Activated CD4-positive, alpha-beta T cell treated with anti-CD3 and anti-CD28 coated beads, Interleukin-2, amount 50 U/mL, for 16 hours (primary cell): ENCODE measurements around the gene CRYBG2.

Experiments
- DNase-seq: peaks from one replicate; pipeline ENCODE4 v3.0.0-alpha.2; 2020

The CRYBG2 gene

DNA sequence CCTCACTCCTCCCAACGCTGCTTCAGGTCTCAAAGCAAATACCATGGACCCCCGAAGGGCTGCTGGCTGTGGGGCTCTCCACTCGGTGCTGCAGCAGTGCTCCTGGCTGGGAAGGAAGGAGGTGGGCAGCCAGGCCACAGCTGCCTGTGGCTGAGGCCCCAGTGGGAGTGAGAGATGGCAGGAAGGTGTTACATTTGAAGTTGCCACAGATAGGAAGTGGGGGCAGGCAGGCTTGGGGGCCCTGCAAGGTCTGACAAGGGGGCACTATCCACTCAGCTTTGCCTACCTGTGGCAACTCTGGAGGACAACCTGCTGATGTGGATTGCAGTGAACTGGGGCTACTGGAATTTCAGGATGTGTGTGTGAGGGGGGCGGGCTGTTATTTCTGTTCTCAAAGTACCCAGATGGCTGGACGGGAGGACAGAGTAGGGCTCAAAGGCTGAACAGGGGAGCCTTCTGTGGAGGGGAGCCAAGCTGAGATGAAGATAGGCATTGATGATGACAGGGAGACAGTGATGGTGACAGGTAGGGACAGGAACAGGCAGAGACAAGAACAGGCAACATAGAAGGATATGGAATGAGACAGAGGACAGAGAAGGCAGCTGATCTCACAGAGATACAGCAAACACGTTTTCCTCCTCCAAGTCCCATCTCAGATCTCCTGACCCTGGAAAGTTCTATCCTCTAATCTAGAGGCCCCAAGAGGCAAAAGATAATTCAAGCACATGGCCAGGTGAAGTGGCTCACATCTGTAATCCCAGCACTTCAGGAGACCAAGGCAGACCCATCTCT is 16.9 kb upstream of the CRYBG2 start:
- no peak for DNase-seq

DNA sequence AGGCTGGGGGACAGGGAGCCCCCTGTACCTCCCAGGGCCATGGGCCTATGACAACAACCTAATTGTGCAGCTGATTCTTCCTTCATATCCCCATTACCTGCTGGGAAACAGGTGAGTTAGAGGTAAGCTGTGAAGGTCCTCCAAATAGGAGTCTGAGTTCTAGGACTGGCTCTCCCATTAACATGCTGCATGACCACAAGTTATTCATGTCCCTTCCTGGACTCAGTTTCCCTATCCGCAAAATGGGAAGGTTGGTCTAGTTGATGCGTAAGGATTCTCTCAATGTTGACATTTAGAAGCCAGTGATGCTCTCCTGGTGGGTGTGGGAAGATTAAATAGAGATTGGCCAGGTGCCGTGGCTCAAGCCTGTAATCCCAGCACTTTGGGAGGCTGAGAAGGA is 14.6 kb upstream of the CRYBG2 start:
- no peak for DNase-seq

DNA sequence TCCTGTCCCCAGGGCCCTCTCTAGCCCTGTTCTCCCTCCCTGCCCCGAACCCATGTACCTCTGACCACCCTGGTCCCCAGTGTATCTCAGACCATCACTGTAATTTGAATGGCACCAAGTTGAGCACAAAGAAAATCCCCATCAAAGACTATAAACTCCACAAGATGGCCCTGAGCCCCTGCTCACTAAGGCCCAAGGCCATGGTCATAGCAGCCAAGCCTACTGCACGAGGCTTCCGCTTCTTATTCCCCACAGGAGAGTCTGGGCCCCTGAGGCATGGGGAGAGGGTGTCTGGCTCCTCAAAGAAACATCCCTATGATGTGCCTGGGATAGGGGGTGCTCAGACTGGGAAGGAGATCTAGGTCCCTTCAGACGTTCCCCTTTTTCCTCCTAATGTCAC is 14.1 kb upstream of the CRYBG2 start:
- no peak for DNase-seq

DNA sequence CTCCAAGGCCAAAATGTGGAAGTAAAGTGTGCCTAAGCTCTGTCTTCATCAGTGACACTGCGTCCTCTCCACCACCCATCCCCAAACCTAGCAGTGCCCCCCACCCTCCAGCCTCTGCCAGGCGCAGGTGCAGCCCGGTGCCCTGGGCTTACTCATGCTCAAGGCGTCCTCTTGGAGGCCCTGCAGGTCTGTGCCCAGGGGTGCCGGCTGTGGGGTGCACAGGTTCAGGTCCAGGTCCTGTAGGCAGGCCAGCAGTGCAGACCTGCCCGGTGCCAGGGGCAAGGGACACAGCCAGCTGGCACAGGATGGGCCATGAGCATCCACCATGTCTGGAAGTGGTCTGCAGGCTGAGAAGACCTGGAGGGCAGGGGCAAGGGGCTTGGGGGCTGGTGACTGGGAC is 13.5 kb upstream of the CRYBG2 start:
- DNase-seq: no peak

DNA sequence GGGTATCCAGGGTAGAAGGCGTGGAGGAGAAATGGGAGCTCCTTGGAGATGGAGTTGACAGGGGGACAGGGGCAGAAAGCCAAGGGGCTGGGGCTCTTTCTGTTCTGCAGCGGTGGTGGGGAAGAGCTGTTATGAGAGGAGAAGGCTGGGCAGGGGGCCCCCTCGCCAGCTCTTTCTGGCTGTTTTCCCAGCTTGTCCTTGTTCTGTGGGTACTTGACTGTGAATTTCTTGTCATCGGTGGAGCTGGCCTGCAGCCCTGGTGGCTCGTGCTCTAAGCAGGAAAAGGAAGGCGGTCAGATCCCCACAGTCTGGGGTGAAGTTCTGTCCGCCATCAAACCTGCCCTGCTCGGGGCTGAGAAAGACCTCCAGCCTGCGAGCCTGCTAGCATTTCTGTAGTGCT is 11.0 kb upstream of the CRYBG2 start:
- no peak for DNase-seq

DNA sequence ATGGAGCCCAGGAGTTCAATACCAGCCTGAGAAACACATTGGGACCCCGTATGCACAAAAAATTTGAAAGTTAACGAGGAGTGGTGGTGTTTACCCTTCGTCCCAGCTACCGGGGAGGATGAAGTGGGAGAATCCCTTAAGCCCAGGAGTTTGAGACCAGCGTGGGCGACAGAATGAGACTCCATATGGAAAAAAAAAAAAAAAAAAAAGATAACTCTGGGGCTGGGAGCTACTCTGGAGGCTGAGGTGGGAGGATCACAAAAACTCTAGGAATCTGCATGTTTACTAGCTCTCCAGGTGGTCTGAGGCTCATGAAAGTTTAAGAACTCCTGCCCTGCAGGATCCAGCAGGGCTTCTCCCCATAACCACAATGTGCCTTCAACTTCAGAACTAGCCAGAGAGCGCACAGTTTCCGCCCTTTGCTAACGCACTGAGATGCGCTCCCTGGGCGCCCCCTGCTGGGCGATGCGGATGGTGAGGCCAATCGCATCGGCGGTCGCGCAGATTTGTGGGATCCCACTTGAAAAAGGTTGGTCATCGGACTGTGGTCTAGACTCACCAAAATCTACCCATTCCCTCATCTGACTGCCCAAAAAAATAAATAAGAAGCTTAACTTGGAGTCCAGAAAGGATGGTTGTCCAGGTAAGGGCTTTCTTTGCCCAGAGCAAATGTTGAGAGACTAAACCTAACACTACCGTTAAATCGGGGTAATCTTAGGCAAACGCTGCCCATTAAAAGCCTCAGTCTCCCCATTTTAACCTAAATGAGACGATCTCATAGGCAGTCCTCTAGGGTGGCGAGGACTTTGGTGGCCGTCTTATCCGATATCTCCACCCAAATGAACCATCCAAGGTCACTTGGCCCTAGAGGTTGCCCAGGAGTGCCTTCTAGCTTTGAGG is 9.9 kb upstream of the CRYBG2 start:
- peak; percentile 88 for DNase-seq

DNA sequence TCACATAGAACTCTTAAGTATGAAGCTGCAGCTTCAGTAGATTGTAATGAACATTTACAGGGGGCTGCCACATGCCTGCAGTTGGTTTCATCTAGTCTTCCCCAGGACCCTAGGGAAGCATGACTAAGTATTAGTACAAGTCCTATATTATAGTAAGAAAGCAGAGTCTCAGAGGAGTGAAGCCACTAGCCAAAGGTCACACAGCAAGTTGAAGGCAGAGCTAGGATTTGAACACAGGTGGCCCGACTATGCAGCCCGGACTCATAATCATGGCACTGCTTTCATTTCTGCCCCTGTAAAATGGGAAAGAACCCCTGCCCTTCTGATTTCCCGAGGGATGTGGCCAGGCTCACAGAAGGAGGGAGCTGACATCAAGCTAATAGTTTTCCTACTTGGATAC is 8.4 kb upstream of the CRYBG2 start:
- DNase-seq: no peak

DNA sequence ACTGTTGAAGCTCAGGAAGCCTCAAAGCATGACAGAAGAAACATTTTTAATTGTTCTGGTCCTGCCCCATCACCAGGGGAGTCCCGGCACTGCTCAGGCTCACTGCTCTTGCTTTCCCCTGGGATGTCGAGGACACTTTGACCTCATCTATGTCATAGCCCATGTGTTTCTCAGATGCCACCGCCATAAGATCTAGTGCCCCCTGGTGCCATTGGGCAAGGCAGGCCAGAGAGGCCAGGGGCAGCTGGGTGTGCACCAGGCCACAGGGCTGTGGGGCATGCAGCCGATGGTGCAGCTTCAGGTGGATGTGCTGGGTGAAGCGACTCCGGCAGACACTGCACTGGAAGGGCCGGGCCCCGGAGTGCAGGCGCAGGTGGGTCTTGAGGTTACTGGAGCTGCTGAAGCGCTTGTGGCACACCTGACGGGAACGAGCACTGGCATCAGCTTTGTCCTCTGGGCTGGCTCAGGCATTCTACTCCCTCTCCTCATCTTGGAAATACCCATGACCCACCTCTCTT is 7.7 kb upstream of the CRYBG2 start:
- DNase-seq: no peak

DNA sequence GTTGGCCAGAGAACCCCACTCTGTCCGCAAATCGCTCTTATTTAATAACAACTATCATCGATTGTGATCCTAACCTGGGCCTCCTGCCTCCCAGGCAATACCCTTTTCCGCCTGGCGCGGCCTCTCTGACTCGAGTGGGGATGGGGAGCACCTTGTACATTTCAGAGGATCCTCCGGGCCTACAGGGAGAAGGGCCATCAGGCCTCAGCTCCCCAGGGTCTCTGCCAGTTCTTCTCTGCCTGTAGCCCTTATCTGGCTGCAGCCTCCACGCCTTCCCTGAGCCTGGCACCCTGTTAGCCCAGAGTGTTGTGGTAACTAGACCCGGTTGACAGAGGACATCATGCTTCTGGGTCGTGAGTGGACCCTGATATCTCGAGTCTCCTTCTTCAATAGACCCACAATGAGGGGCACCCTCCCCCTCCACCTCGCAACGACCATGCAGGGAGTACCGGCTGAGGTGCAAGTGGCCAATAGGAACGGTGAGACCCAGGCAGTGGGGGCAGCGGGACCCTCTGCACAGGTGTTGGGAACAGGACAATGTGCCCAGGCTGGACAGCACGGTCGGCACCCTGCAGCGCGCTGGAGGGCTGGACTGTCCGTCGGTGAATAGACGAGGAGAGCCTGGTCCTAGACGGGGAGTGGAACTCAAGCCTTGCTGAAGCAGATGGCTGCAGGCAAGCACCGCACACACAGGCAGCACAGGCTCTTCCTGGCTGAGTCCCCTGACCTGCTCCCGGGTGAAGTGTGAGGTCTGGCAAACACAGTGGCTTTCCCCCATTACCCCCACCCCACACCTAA is 7.1 kb upstream of the CRYBG2 start:
- no peak for DNase-seq

DNA sequence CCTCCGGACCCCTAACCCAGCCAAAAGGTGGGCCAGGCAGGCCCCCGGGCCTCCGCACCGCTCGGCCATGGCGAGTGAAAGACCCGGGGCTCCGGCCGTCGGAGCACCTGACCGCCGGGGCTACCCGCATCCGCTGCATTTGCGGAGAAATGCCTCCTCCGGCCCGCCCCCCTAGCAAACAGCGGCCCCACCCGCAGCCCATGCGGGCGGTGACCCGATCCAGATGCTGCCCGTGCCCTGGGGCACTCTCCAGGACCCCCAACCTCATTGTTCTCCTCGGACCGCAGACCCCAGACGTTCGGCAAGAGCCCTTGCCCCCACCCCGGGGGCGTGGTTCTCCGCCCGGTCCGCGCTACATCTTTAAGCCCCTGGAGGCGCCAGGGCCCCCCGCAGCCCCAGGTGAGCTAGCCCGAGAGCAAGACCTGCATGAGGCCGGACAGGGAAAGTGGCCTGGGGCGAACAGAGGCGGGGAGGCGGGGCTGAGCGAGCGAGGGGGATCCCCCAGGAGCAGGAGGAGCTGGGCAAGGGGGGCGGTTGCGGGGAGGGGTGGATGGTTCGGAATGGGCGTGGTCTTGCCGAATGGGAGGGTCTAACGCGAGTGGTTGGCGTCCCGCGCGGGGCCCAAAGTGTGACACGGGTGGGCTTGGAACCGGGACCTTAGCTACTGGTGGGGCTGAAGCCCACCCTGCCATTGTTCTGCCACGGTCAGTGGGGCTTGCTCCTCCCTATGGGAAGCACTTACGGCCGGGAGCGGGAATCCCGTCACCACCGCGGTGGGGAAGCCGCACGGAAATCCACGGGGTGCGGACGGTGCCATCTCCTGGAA is 6.3 kb upstream of the CRYBG2 start:
- no peak for DNase-seq

DNA sequence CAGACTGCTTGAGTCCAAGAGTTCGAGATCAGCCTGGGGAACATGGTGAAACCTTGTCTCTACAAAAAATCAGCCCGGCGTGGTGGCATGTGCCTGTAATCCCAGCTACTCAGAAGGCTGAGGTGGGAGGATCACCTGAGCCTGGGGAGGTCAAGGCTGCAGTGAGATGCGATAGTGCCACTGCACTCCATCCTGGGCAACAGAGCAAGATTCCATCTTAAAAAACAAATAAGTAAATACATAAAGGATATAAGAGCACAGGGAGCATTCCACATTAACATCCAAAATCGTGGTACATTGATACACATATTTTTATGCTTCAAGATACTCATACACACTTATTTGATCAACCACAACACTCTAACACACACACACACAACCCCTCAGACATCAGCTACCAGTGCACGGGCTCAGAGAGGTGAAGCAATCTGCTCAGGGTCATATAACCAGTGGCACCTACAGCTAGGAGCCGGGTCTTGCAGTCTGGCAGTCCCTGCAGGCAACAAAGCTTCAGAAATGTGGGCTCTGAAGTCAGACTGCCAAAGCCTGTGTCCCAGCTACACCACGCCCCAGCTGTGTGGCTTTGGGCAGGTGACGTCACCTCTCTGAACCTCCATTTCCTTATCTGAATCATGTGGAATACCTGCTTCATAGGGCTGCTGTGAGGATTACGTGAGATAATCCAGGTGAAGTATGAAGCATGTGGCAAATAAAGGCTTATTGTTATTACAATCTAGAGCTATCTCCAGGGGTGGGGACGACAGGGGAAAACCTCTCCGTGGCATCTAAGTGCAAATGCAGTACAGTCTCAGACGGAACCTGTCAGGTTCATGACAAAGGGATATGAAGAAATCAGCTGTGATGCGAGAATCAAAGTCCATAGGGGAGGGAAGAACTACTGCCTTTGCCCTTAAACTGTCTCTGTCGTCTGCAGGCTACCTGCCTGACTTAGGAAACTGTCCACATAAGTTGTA is 4.8 kb upstream of the CRYBG2 start:
- DNase-seq: peak; percentile 59

DNA sequence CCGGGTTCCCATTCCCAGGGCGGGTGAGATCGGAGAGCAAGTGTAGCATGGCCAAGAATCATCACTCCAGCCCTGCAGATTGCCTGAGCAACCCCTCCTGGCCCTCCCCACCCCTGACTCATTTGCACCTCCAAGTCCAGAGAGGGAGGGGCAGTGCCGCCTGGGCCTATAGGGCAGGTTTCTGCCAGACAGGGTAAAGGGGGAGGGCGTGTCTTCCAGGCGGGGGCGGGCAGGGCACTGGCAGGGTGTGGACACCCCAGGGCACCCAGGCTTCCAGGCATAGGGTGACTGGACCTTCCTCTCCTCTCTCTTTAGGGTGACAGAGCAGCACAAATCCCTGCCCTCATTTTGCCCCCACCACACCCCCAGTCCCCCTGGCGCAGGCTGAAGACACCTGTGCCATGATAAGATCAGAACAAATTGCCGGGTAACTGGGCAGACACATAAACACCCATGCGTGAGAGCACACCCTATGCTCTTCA is 3.2 kb upstream of the CRYBG2 start:
- DNase-seq: no peak

DNA sequence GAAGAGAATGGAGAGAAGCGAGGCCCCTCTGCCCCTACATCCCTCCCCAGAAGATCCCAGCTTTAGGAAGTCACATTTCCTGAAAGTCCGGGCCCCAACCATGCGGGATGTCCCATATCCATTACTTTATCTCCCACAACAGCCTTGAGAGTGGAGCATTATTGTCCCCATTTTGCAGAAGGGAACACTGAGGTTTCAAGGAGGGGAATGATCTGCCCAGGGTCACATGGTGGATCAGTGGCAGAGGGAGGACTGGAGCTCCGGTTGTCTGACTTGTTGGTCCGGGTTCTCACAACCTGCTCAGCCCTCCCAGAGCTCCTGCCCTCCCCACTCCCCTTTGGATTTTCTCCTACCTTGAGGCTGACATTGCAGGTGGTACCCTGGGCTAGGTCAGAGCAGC is 2.2 kb upstream of the CRYBG2 start:
- no peak for DNase-seq

DNA sequence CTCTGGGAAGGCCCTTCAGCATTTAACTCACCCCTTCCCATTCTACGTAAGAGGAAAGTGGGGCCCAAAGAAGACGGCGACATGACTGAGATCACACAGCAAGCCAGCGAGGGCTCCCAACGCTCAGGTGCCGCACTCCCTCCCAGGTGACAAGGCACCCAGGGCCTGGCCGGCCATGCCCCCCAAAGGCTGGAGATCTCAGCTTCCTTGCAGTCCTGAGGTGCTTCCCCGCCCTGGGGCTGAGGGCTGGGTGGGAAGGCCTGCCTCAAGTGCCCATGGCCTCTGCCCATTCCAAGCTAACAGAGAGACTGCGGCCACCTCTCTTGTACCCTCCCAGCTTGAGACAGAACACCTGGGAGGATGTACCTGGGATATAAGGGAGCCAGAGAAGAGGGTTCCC is 1.0 kb upstream of the CRYBG2 start:
- no peak for DNase-seq

DNA sequence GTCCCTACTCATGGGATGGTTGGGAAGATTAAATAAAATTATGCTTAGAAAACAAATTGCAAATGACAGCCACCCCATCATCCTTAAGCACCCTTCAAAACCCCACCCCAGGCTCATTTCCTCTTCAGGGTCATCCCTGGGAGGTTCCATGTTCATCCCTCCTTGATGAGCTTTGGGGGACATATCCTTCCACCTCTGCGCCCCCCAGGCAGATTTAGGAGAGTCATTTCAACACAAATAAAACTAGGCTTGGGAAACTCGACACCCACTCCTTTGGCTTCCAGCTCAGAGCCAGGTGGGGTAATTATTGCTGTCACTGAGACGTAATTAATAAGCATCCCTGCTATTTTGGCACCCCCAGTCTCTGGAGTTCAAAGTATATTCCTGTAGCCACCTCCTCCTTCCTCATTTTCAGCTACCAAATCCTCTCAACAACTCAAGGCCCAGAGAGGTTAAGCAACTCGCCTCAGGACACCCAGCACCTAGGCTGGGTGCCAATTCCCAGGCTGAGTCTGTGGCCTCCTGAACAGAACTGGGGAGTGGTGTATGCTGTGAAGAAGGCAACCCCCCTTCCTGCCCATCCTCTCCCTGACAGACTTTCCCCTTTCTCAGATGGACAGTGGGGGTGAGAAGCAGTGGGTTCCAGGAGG is 595 bp downstream of the CRYBG2 start:
- DNase-seq: no peak

DNA sequence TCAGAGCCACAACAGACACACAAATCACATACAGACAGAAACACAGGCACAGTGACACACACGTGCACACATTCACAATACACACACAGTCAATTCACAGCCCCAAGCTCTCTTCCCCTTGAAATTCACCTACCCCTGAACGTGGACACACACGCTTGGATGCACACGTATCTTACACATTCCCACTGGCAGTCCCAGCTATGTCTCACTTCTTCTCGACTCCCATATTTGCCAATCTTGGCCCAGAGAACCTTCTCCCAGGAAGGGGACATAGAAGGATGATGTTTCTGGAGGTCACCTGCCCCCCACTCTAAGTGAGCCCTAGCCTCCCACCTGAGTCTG is 1.6 kb downstream of the CRYBG2 start:
- no peak for DNase-seq

DNA sequence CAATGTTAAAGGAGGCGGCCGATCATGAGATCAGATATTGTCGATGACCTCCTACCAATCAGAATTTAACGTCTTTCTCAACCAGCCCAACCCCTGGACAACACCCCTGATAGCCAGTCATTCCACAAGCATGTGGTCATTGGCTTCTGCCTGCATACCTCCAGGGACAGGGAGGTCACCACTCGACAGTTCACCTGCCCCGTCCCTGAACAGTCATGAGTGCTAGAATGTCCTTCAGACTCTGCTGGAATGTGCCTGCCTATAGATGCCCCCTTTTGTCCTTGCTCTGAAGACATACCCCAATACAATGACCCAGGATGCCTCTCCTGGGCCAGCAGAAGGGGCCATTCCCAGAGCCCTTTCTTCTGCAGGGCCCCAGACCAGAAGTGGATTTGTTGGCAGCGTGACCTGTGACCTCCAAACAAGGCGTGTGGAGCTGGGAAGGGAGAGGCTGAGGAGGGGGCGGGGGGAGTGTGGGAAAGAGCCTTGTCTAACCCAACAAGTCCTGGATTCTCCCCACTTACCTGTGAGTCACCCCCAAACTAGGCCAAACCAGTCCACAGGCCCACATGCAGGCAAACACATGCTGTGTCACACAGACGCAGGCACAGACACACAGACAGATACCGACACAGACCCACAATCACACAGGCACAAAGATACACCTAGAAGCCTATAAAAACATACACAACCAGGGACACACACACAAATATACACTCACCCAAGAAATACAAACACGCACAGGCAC is 2.2 kb downstream of the CRYBG2 start:
- DNase-seq: no peak

DNA sequence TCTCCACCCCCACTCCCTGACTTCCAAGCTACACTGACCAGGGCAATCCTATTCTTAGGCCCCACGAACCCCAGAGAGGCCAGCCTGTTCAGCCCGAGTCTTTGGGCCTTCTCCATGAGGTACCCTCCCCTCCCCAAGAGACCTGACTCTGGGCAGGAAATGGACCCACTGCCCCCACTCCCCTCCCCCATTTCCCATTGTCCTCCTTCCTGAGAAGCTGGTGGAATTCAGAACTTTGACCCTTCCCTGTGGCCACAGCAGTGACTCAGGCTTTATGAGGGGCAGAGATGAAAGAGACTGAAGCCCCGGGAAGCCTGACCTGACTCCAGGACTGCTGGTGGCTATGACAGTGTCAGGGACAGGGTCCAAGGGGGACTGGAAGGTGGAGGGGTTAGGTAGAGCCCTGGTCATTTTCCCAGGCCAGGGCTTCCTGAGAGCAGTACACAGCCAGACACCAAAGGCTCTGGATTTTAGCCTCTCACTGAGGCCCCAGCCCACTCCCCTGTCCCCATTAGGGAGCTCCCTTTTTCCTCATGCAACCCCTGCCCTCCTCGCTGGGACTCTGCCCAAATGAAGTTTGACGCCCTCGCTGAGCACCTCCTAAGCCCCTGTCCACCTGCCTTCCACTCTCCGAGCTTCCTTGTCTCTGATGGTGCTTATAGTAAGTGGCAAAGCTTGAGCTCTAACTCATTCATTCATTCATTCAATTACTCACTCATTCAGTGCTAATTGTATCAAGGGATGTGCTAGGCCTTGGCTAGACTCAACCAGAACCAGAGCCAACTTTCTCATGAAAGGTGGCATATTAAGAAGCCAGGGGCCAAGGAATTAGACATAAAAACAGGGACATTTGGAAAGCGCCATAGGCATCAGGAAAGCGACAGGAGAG is 3.0 kb downstream of the CRYBG2 start:
- DNase-seq: no peak

DNA sequence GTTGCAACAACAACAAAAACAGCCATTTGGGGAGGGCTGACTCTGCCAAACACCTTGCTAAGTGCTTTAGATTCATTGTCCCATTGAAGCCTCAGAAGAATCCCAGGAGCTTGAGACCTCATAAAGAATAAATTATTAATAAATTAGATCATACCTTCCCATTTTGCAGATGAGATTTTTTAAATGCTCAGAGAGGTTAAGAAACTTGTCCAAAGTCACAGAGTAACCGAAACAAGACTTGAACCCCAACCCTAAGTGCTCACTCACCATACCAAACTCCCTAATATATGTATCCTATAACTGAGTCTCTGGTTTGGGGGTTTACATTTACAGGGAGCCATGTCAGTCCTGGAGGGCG is 3.6 kb downstream of the CRYBG2 start:
- DNase-seq: no peak
